ENCODE measurements around the gene SKP1. TPM values are rescaled to one million over a fixed set of nuclear protein-coding genes. Genes with fewer than 3 reads are reported as not detected.

The SKP1 gene
- total RNA-seq, 1 experiment from 2014 or later: 245 TPM

GRCh38 chr5:134174841-134175839 lies 1.6 kb downstream of the SKP1 start:
- Histone ChIP-seq H3K4me3 (replicated peaks in 1 of 2; ENCODE audit: low read depth in 1 of 2, low read length in 2 of 2) (peak overlapping the region; percentile 78 to 84), H3K9ac (ENCODE audit: low read length) (peak overlapping the region; percentile 94), H3K36me3 (ENCODE audit: control insufficient read depth in 1 of 2, insufficient read depth in 2 of 2, low read length in 2 of 2) (peaks cover 25 to 29% of the 10 kb centered on the region in 2 experiments), H3K27ac (ENCODE audit: low read depth, low read length) (peak overlapping the region; percentile 96; the same call in 1 of the 2 replicates), H3K9me2 (ENCODE audit: insufficient read depth) (no peaks in the 10 kb centered on the region), H3K4me2 (ENCODE audit: low read length) (peak overlapping the region; percentile 100), H3K27me3 (ENCODE audit: insufficient read depth, low read length) (no peaks in the 10 kb centered on the region), H4K20me1 (ENCODE audit: insufficient read depth) (peaks cover 11% of the 10 kb centered on the region; the same call in 1 of the 2 replicates), H2AFZ (ENCODE audit: low read depth, low read length, poor library complexity, severe bottlenecking) (no peak overlapping the region), H3K79me2 (ENCODE audit: insufficient read depth, low read length) (peaks cover 65% of the 10 kb centered on the region), H3K4me1 (ENCODE audit: control insufficient read depth in 1 of 2, insufficient read depth in 2 of 2, low read length in 2 of 2) (peaks cover 14 to 18% of the 10 kb centered on the region in 2 experiments), H3K9me3 (ENCODE audit: control insufficient read depth in 1 of 2, insufficient read depth in 1 of 2, low read depth in 1 of 2, low read length in 2 of 2) (no peaks in the 10 kb centered on the region)
- TF ChIP-seq ELF1 (IDR thresholded peaks at IDR 0.05; ENCODE audit: borderline replicate concordance, low read depth) (no peak), SRF (IDR thresholded peaks at IDR 0.05; ENCODE audit: low read depth) (no peak), CBX3 (IDR thresholded peaks at IDR 0.05; ENCODE audit: low read depth) (no peak), ATF3 (IDR thresholded peaks at IDR 0.05) (no peak), ZBTB33 (IDR thresholded peaks at IDR 0.05; ENCODE audit: extremely low read depth, insufficient replicate concordance, low read length) (no peak), TCF7L2 (IDR thresholded peaks at IDR 0.05; ENCODE audit: borderline replicate concordance, extremely low read depth, insufficient read depth, insufficient read length) (no peak), EZH2phosphoT487 (IDR thresholded peaks at IDR 0.05; ENCODE audit: borderline replicate concordance) (no peak), EZH2 (IDR thresholded peaks at IDR 0.05) (no peak), SP1 (IDR thresholded peaks at IDR 0.05; ENCODE audit: low read depth) (no peak), CTCF (IDR thresholded peaks at IDR 0.05 in 2 of 3, conservative IDR thresholded peaks at IDR 0.05 in 1 of 3; ENCODE audit: borderline replicate concordance in 1 of 3, insufficient read depth in 1 of 3, low read depth in 2 of 3, low read length in 2 of 3) (no peak), POLR2AphosphoS5 (IDR thresholded peaks at IDR 0.05; ENCODE audit: low read depth, low read length) (no peak), MAX (IDR thresholded peaks at IDR 0.05) (no peak), RAD21 (IDR thresholded peaks at IDR 0.05; ENCODE audit: low read depth) (no peak), ZFX (IDR thresholded peaks at IDR 0.05) (no peak), ZNF274 (IDR thresholded peaks at IDR 0.05; ENCODE audit: low read depth, low read length) (no peak), REST (IDR thresholded peaks at IDR 0.05; ENCODE audit: low read depth) (no peak)
- BruUV-seq (replicated peaks): TSS peak; percentile 51
- POLR2A ChIA-PET: no interaction called here
- DNase-seq (ENCODE audit: low read depth, low spot score) (no peak), ATAC-seq (no peak)
- RAD21 ChIA-PET (ENCODE audit: low non-redundant PET in 1 of 2, low total read pairs in 2 of 2, uncharacterized antibody in 2 of 2, unreplicated experiment in 2 of 2): interaction anchor here in 1 of 2 experiments (0.5 kb wide), 1 partner anchor 169 kb away, joined by 6 read pairs; no protein-coding TSS in a partner anchor
- intact Hi-C loops (cut with micrococcal nuclease): no loop called here
- CTCF ChIA-PET: no interaction called here
